MM.1S (cell line): Measurements from ENCODE around the gene TFDP2.

Source experiments
- EZH2 ChIP-seq: fragments of 300-600 bp; sonication (generic); optimal IDR thresholded peaks from 2 replicates; pipeline ENCODE3; 2017; ENCODE audit warnings: low read depth, mild to moderate bottlenecking, antibody characterized with exemption, low read length, mixed read lengths
- EZH2phosphoT487 ChIP-seq: fragments of 300-600 bp; sonication (generic); IDR thresholded peaks from 2 replicates; pipeline ENCODE4 v1.6.1; 2018; ENCODE audit warnings: antibody characterized with exemption, low read length
- TF ChIP-seq, protein P1 (sequence below): fragments of 300-600 bp; sonication (generic); IDR thresholded peaks from 2 replicates; pipeline ENCODE4 v1.5.1; 2016; ENCODE audit warnings: antibody characterized with exemption, low read length, mixed read lengths

- TF ChIP-seq, protein P1, sequence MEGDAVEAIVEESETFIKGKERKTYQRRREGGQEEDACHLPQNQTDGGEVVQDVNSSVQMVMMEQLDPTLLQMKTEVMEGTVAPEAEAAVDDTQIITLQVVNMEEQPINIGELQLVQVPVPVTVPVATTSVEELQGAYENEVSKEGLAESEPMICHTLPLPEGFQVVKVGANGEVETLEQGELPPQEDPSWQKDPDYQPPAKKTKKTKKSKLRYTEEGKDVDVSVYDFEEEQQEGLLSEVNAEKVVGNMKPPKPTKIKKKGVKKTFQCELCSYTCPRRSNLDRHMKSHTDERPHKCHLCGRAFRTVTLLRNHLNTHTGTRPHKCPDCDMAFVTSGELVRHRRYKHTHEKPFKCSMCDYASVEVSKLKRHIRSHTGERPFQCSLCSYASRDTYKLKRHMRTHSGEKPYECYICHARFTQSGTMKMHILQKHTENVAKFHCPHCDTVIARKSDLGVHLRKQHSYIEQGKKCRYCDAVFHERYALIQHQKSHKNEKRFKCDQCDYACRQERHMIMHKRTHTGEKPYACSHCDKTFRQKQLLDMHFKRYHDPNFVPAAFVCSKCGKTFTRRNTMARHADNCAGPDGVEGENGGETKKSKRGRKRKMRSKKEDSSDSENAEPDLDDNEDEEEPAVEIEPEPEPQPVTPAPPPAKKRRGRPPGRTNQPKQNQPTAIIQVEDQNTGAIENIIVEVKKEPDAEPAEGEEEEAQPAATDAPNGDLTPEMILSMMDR: no peak
- TF ChIP-seq EZH2 (no peak), EZH2phosphoT487 (no peak)
Observed at GRCh38 chr3:141971571-141971970, 177.8 kb downstream of the TFDP2 start.
